ENCODE results near the gene FAR2. TPM values are rescaled to one million over a fixed set of nuclear protein-coding genes. Genes with fewer than 3 reads are reported as not detected.

FAR2 gene
- total RNA-seq, 1 experiment from 2014 or later, result 22.1 TPM

GRCh38 chr12:29152981-29153630, 4.0 kb downstream of the FAR2 start:
- no peak overlapping the region for H3K4me2 ChIP-seq (ENCODE audit: insufficient read depth, insufficient read length, low read length)
- no peak overlapping the region for H2BK120ac ChIP-seq (ENCODE audit: low read depth, low read length, poor library complexity, severe bottlenecking)
- H2BK12ac ChIP-seq (ENCODE audit: insufficient read length, low read depth, low read length), result no peak overlapping the region
- no peak overlapping the region for H3K27ac ChIP-seq (ENCODE audit: insufficient read length, low read depth, low read length)
- no peak overlapping the region for H2AFZ ChIP-seq (ENCODE audit: low read length)
- H3K79me2 ChIP-seq (ENCODE audit: insufficient read depth, low read length), result no peaks in the 10 kb centered on the region
- H3K9me3 Mint-ChIP-seq, result no peaks in the 10 kb centered on the region
- no CpG with 5 or more reads among the region's 4 CpGs for WGBS (ENCODE audit: extremely low coverage, insufficient read length, low lambda C conversion rate)
- no peak overlapping the region for H3K4ac ChIP-seq (ENCODE audit: low read depth, low read length)
- no peak overlapping the region for H3K14ac ChIP-seq (ENCODE audit: insufficient read depth, low read length)
- no peak overlapping the region for H2AK5ac ChIP-seq (ENCODE audit: insufficient read length, low read length)
- H2BK15ac ChIP-seq (ENCODE audit: low read depth, low read length), result no peak overlapping the region
- H4K5ac ChIP-seq (ENCODE audit: insufficient read length, low read depth, low read length), result no peak overlapping the region
- no peaks in the 10 kb centered on the region for H3K27me3 ChIP-seq (ENCODE audit: insufficient read depth, low read length)
- peak overlapping the region; percentile 0 to 59 (median 41); a peak in 5 of 7 replicates for H3K27ac Mint-ChIP-seq
- no peaks in the 10 kb centered on the region for H3K9me3 ChIP-seq (ENCODE audit: control insufficient read depth, low read depth, low read length)
- 0 out of 3 replicates have a peak, but pooled peaks have one; percentile 14 for TF ChIP-seq CTCF (conservative IDR thresholded peaks at IDR 0.05)
- no peak overlapping the region for H3K23ac ChIP-seq (ENCODE audit: insufficient read length, low read depth, low read length)
- H3K4me1 ChIP-seq (ENCODE audit: insufficient read depth, low read length), result no peaks in the 10 kb centered on the region; the same call in 1 of the 2 replicates
- H3K79me1 ChIP-seq (ENCODE audit: insufficient read depth, low read depth, low read length, poor library complexity, severe bottlenecking), result peaks cover 5% of the 10 kb centered on the region
- no peaks in the 10 kb centered on the region for H3K36me3 Mint-ChIP-seq (ENCODE audit: insufficient read depth in 1 of 3, low read depth in 3 of 3)
- H2BK20ac ChIP-seq (ENCODE audit: low read depth, low read length, poor library complexity, severe bottlenecking), result no peak overlapping the region
- peaks cover 29 to 30% of the 10 kb centered on the region in 2 experiments for H3K4me1 Mint-ChIP-seq
- no peak overlapping the region for H4K8ac ChIP-seq (replicated peaks; ENCODE audit: insufficient read length, low read depth, low read length)
- H3T11ph ChIP-seq (ENCODE audit: low read length), result no peak overlapping the region
- no peak overlapping the region for H2BK5ac ChIP-seq (ENCODE audit: insufficient read length, low read length)
- no peak overlapping the region for H3K56ac ChIP-seq (ENCODE audit: insufficient read length, low read depth, low read length)
- peak; percentile 75 for DNase-seq
- peaks cover 9% of the 10 kb centered on the region for H3K27me3 Mint-ChIP-seq (ENCODE audit: low read depth)
- H4K20me1 ChIP-seq (ENCODE audit: control insufficient read depth, insufficient read depth, insufficient read length), result no peaks in the 10 kb centered on the region
- H4K91ac ChIP-seq (ENCODE audit: insufficient read length, low read depth, low read length), result no peak overlapping the region
- H3K23me2 ChIP-seq (ENCODE audit: insufficient read length, low read depth, low read length, poor library complexity, severe bottlenecking), result peaks cover 19% of the 10 kb centered on the region
- peak overlapping the region in 1 of 2 experiments; percentile 8; a peak in 1 of 5 replicates for H3K4me3 Mint-ChIP-seq
- no peak overlapping the region for H3K9ac ChIP-seq (ENCODE audit: extremely low read depth, insufficient read length, low read length)
- H3K18ac ChIP-seq (ENCODE audit: insufficient read length, low read depth, low read length), result no peak overlapping the region
